ENCODE data around the gene ACSL6. TPM values are rescaled to one million over a fixed set of nuclear protein-coding genes. Genes with fewer than 3 reads are reported as not detected.

Gene ACSL6
- total RNA-seq, 1 donor from 2014 or later: 0.19 TPM

GRCh38 chr5:132054697-132055440 lies 43.4 kb upstream of the ACSL6 start:
- Mint-ChIP-seq H3K4me1 (ENCODE audit: low read depth) (no peaks in the 10 kb centered on the region), H3K27me3 (peaks cover 4% of the 10 kb centered on the region), H3K36me3 (ENCODE audit: insufficient read depth) (no peaks in the 10 kb centered on the region), H3K27ac (no peak overlapping the region), H3K4me3 (ENCODE audit: low read depth) (no peak overlapping the region), H3K9me3 (ENCODE audit: low read depth) (no peaks in the 10 kb centered on the region)
- no peak for DNase-seq (ENCODE audit: low spot score, unreplicated experiment)
- TF ChIP-seq CTCF (IDR thresholded peaks at IDR 0.05; ENCODE audit: unreplicated experiment): no peak

- Mint-ChIP-seq H3K27me3 (peaks cover 6% of the 10 kb centered on the region), H3K27ac (no peak overlapping the region), H3K4me3 (ENCODE audit: low read depth) (no peak overlapping the region), H3K36me3 (ENCODE audit: insufficient read depth) (no peaks in the 10 kb centered on the region), H3K4me1 (ENCODE audit: low read depth) (no peaks in the 10 kb centered on the region), H3K9me3 (ENCODE audit: low read depth) (no peaks in the 10 kb centered on the region)
- no peak for TF ChIP-seq CTCF (IDR thresholded peaks at IDR 0.05; ENCODE audit: unreplicated experiment)
- DNase-seq (ENCODE audit: low spot score, unreplicated experiment): no peak
Measured at GRCh38 chr5:132054031-132054696, 42.7 kb upstream of the ACSL6 start.

GRCh38 chr5:132053483-132053882 lies 42.0 kb upstream of the ACSL6 start:
- TF ChIP-seq CTCF (IDR thresholded peaks at IDR 0.05; ENCODE audit: unreplicated experiment): no peak
- Mint-ChIP-seq H3K27ac (no peak overlapping the region), H3K4me1 (ENCODE audit: low read depth) (no peaks in the 10 kb centered on the region), H3K4me3 (ENCODE audit: low read depth) (no peak overlapping the region), H3K9me3 (ENCODE audit: low read depth) (no peaks in the 10 kb centered on the region), H3K36me3 (ENCODE audit: insufficient read depth) (no peaks in the 10 kb centered on the region), H3K27me3 (peaks cover 6% of the 10 kb centered on the region)
- no peak for DNase-seq (ENCODE audit: low spot score, unreplicated experiment)

GRCh38 chr5:132052520-132052919 lies 41.1 kb upstream of the ACSL6 start:
- H3K27ac Mint-ChIP-seq: no peak overlapping the region

More at GRCh38 chr5:132052520-132052919, 41.1 kb upstream of the ACSL6 start:
- no peak for TF ChIP-seq CTCF (IDR thresholded peaks at IDR 0.05; ENCODE audit: unreplicated experiment)
- Mint-ChIP-seq H3K9me3 (ENCODE audit: low read depth) (no peaks in the 10 kb centered on the region), H3K36me3 (ENCODE audit: insufficient read depth) (no peaks in the 10 kb centered on the region), H3K4me3 (ENCODE audit: low read depth) (no peak overlapping the region), H3K27me3 (peaks cover 6% of the 10 kb centered on the region), H3K4me1 (ENCODE audit: low read depth) (no peaks in the 10 kb centered on the region)
- DNase-seq (ENCODE audit: low spot score, unreplicated experiment): no peak

Measured in progenitor cell of endocrine pancreas (in vitro differentiated cells).